Thyroid gland (tissue), 4 donors: ENCODE results near the gene CCDC194.

Source experiments
- CTCF ChIP-seq, 6 experiments: fragments of 200-600 bp in 3 of 6; fragments of 450-650 bp in 3 of 6; sonication (generic) in 3 of 6; IDR thresholded peaks; one replicate each; pipeline ENCODE4 v1.5.1; 2016 to 2019; ENCODE audit warnings: antibody characterized with exemption in 6 of 6, mild to moderate bottlenecking in 2 of 6, inconsistent platforms in 1 of 6, moderate library complexity in 1 of 6
- POLR2A ChIP-seq, 2 donors: fragments of 450-650 bp; IDR thresholded peaks; one replicate each; pipeline ENCODE4 v1.6.1; 2017; ENCODE audit warnings: antibody characterized with exemption in 2 of 2, mild to moderate bottlenecking in 2 of 2, moderate library complexity in 1 of 2

GRCh38 chr19:17409990-17410389, 16.0 kb upstream of the CCDC194 start:
- TF ChIP-seq CTCF (IDR thresholded peaks at IDR 0.05) (no peak), POLR2A (IDR thresholded peaks at IDR 0.05) (no peak)
